Naive thymus-derived CD4-positive, alpha-beta T cell (primary cell): ENCODE results near the gene INPP5A. TPM values are rescaled to one million over a fixed set of nuclear protein-coding genes. Genes with fewer than 3 reads are reported as not detected.

ENCODE experiments used
- ATAC-seq: fragments of 150-1000 bp; cut with Tn5 transposase; 2 replicates; pipeline ENCODE4 v1.10.0; 2021; ENCODE audit warnings: mild to moderate bottlenecking, moderate library complexity
- CTCF ChIA-PET: fragments of 350-600 bp; sonication (Branson Sonifier 250); formaldehyde crosslinking; loops from one replicate; lab custom pipeline; 2021; ENCODE audit warnings: antibody characterized with exemption; lab: Charles Lee
- POLR2A ChIA-PET: fragments of 350-600 bp; sonication (Branson Sonifier 250); formaldehyde crosslinking; loops from one replicate; lab custom pipeline; 2021; ENCODE audit warnings: antibody characterized with exemption, inconsistent platforms; lab: Charles Lee
- DNase-seq, 9 donors: peaks; one replicate each; pipeline versions ENCODE4 v3.0.0 to v3.0.0-alpha.2; 2020 to 2022; ENCODE audit warnings: mixed read lengths in 1 of 9
- H3K27ac ChIP-seq: one replicate; pipeline ENCODE4 v1.7.0; 2013; ENCODE audit warnings: mild to moderate bottlenecking, low read depth, low read length, moderate library complexity
- H3K27me3 ChIP-seq, 2 donors: one replicate each; pipeline ENCODE4 v1.7.0; 2013; ENCODE audit warnings: low read length in 2 of 2, mild to moderate bottlenecking in 2 of 2, moderate library complexity in 2 of 2; ENCODE audit not compliant: control insufficient read depth in 2 of 2, insufficient read depth in 2 of 2
- H3K36me3 ChIP-seq, 3 experiments: 1 replicate in 2 of 3; 2 replicates in 1 of 3; pipeline ENCODE4 v1.7.0; 2013; ENCODE audit warnings: low read length in 3 of 3, mild to moderate bottlenecking in 3 of 3, moderate library complexity in 1 of 3; ENCODE audit not compliant: insufficient read depth in 3 of 3, control insufficient read depth in 2 of 3
- H3K4me1 ChIP-seq, 2 donors: one replicate each; pipeline ENCODE4 v1.7.0; 2013; ENCODE audit warnings: low read length in 2 of 2, mild to moderate bottlenecking in 2 of 2, moderate library complexity in 1 of 2; ENCODE audit not compliant: control insufficient read depth in 2 of 2, insufficient read depth in 2 of 2
- H3K4me3 ChIP-seq: 2 replicates; pipeline ENCODE4 v1.7.0; 2013; ENCODE audit warnings: mild to moderate bottlenecking, low read length
- H3K9me3 ChIP-seq, 3 experiments: 1 replicate in 2 of 3; 2 replicates in 1 of 3; pipeline ENCODE4 v1.7.0; 2013; ENCODE audit warnings: low read length in 3 of 3; ENCODE audit not compliant: control insufficient read depth in 2 of 3
- H3K27ac Mint-ChIP-seq, 9 donors: one replicate each; pipeline ENCODE4 v1.8.0; 2020 to 2022; ENCODE audit warnings: mixed read lengths in 9 of 9, mild to moderate bottlenecking in 8 of 9, moderate library complexity in 5 of 9, inconsistent platforms in 2 of 9
- H3K27me3 Mint-ChIP-seq, 5 donors: one replicate each; pipeline ENCODE4 v1.8.0; 2021 to 2022; ENCODE audit warnings: mixed read lengths in 5 of 5, mild to moderate bottlenecking in 1 of 5
- H3K36me3 Mint-ChIP-seq, 5 donors: one replicate each; pipeline ENCODE4 v1.8.0; 2020 to 2022; ENCODE audit warnings: mixed read lengths in 5 of 5, mild to moderate bottlenecking in 3 of 5, inconsistent platforms in 1 of 5
- H3K4me1 Mint-ChIP-seq, 7 donors: one replicate each; pipeline ENCODE4 v1.8.0; 2020 to 2022; ENCODE audit warnings: mixed read lengths in 7 of 7, mild to moderate bottlenecking in 3 of 7, inconsistent platforms in 1 of 7
- H3K4me3 Mint-ChIP-seq, 10 donors: one replicate each; pipeline ENCODE4 v1.8.0; 2020 to 2022; ENCODE audit warnings: mild to moderate bottlenecking in 10 of 10, mixed read lengths in 10 of 10, moderate library complexity in 6 of 10, inconsistent platforms in 2 of 10
- H3K9me3 Mint-ChIP-seq, 11 donors: one replicate each; pipeline ENCODE4 v1.8.0; 2020 to 2022; ENCODE audit warnings: mixed read lengths in 11 of 11, mild to moderate bottlenecking in 4 of 11, inconsistent platforms in 1 of 11, moderate library complexity in 1 of 11
- intact Hi-C, 2 donors: fragments of 100-400 bp; cut with micrococcal nuclease; formaldehyde crosslinking; loops; one replicate each; pipeline ENCODE4 v1.15.1; 2023
- polyA plus RNA-seq, 2 donors: library from polyadenylated mRNA; unstranded; fragments of 300-500 nt; fragmentation: Illumina TruSeq; gene quantifications; one replicate each; pipeline ENCODE4 v1.2.3, GENCODE V29; 2021
- total RNA-seq, 6 experiments: library from RNA in 5 of 6; stranded (reverse) in 5 of 6; gene quantifications; 1 replicate in 5 of 6; 2 replicates in 1 of 6; pipeline ENCODE4 v1.2.3 and lab custom pipeline; 2021 to 2026

The INPP5A gene
- total and polyA plus RNA-seq, 7 experiments from 2014 or later, result 0.97 to 30.7 (median 25.0) TPM

DNA sequence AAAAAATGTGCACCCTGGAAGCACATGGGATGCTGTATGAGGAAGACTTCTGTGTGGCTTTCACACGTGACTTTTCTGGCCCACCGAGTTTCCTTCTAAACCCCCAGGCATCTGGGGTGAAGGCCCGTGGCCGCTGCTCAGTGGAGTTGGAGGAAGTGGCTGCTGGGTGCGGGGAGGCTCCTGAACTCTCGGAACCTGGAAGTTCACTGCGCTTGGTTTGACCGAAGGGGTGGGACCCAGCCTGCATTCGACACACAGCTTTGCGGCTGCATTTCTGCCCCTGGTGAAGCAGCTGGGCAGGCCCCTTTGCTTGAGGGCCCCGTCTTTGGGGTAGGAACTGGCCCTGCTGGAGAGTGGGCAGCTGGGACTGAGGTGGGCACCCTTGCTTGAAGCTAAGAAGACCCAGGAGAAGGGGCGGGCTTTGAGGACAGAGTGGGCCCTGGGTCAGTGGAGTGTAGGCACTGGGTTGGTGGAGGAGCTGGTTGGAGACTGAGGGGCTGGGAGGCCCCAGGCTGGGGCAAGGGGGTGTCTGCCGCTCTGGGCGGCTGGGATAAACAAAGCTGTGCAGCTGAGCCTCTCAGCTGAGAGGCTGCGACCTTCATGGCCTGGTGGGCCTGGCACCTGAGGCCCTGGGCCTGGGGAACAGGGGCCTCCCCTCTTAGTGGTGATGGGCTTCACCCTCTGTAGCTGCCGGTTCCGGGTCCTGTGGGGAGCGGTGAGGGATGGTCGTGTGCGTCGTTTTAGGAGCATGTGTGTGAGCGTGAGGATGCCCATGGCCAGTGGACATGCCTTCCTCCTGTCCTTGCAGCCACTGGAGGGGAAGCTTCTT, 78.0 kb downstream of the INPP5A start:
- POLR2A ChIA-PET, result no interaction called here
- Histone ChIP-seq H3K27me3 (no peaks in the 10 kb centered on the region), H3K4me3 (no peak overlapping the region), H3K36me3 (peaks cover 0 to 14% (median 0%) of the 10 kb centered on the region in 3 experiments), H3K4me1 (peaks cover 12 to 27% of the 10 kb centered on the region in 2 donors), H3K9me3 (peaks cover 0 to 22% (median 4%) of the 10 kb centered on the region in 3 experiments), H3K27ac (no peak overlapping the region)
- DNase-seq (no peak), ATAC-seq (no peak)
- peaks cover 0 to 35% (median 12%) of the 10 kb centered on the region in 11 donors for H3K9me3 Mint-ChIP-seq
- peaks cover 25 to 45% (median 34%) of the 10 kb centered on the region in 7 donors for H3K4me1 Mint-ChIP-seq
- peaks cover 17 to 50% (median 36%) of the 10 kb centered on the region in 5 donors for H3K36me3 Mint-ChIP-seq
- intact Hi-C loops, result loop anchor here in 1 of 2 donors (1.0 kb wide), 3 partner anchors 27 to 75 kb away; no protein-coding TSS in a partner anchor
- CTCF ChIA-PET, result no interaction called here
- peaks cover 0 to 6% (median 0%) of the 10 kb centered on the region in 5 donors for H3K27me3 Mint-ChIP-seq
- H3K27ac Mint-ChIP-seq, result peak overlapping the region in 8 of 9 donors; percentile 40 to 95 (median 89)
- peak overlapping the region in 5 of 10 donors; percentile 21 to 71 (median 44) for H3K4me3 Mint-ChIP-seq

DNA sequence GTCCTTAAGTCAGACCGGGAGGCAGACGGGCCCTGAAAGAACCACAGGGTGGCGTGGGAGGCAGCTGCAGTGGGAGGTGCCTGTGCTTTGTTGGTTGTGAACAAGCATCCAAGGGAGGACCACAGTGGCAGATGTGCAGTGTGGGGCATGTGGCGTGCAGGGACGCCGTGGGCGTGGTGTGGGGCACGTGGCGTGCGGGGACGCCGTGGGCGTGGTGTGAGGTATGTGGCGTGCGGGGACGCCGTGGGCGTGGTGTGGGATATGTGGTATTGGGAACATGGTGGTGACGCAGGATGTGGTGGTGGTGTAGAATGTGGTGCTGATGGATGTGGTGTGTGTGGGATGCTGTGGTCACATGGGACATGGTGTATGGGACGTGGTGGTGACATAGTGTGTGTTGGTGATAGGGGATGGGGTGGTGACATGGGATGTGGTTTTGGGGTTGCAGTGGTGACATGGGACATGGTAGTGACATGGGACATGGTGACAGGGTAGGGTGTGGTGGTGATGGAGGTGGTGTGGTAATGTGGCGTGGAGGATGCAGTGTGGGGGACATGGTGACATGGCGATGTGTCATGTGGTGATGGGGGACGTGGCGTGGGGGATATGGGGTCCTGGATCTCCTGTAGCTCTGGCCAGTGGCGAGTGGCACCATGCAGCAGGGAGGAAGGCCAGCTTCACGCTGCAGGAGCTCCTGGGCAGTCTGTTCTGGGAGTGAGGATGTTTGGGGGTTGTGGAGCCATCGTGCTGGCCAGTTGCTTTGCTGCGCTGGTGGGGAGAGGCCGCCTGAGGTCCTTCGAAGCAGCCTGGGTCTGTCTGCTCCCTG, 78.8 kb downstream of the INPP5A start:
- no peak overlapping the region for H3K4me3 ChIP-seq
- no peaks in the 10 kb centered on the region for H3K27me3 ChIP-seq
- Mint-ChIP-seq H3K4me1 (peaks cover 22 to 38% (median 28%) of the 10 kb centered on the region in 7 donors), H3K27ac (peak overlapping the region; percentile 40 to 95 (median 88)), H3K36me3 (peaks cover 21 to 56% (median 40%) of the 10 kb centered on the region in 5 donors), H3K4me3 (peak overlapping the region; percentile 1 to 83 (median 56)), H3K9me3 (peaks cover 4 to 44% (median 17%) of the 10 kb centered on the region in 11 donors), H3K27me3 (peaks cover 0 to 11% (median 0%) of the 10 kb centered on the region in 5 donors)
- no peak overlapping the region for H3K27ac ChIP-seq
- peaks cover 0 to 22% (median 4%) of the 10 kb centered on the region in 3 experiments for H3K9me3 ChIP-seq
- ChIA-PET POLR2A (no interaction called here), CTCF (no interaction called here)
- H3K36me3 ChIP-seq, result peaks cover 0 to 14% (median 0%) of the 10 kb centered on the region in 3 experiments
- DNase-seq (peak in 8 of 9 donors; percentile 64 to 78 (median 70)), ATAC-seq (peak; percentile 85)
- intact Hi-C loops, result loop anchor here in 1 of 2 donors (1.0 kb wide), 3 partner anchors 28 to 76 kb away; no protein-coding TSS in a partner anchor
- peaks cover 12 to 18% of the 10 kb centered on the region in 2 donors for H3K4me1 ChIP-seq

DNA sequence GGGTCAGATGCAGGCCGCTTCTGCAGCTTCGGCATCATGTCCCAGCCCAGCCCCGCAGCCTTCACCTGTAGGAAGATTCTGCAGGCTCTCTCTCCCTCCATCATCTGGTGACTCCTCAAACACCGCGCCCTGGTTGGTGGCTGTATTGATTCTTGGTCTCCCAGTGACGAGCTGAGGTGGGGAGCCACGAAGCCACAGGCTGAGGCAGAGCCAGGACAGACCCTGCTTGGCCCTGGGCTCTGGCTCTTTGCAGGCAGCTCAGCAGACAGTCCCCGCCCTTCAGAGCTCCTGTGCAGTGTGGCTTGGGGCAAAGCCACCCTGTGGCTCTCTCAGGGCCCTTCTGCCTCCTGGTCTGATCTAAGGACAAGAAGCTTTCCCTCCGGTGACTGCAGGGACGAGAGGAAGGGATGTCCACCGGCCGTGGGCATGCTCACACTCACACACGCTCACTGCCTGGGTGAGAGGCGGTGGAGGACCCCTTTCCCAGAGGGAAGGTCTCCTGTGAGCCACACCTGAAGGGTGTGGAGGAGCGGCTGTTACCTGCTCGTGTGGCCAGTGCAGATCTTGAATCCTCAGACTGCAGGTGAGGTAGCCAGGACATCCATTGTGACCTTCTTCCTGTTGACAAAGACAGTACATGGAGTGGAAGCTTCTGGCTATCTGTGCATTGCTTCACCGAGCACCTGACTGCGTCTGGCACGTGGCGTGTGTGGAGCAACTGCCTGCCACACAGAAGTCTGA, 79.6 kb downstream of the INPP5A start:
- H3K4me3 Mint-ChIP-seq, result peak overlapping the region in 1 of 10 donors; percentile 57
- intact Hi-C loops, result loop anchor here in 1 of 2 donors (1.0 kb wide), 3 partner anchors 29 to 77 kb away; no protein-coding TSS in a partner anchor
- H3K27ac ChIP-seq, result no peak overlapping the region
- CTCF ChIA-PET, result no interaction called here
- H3K4me1 Mint-ChIP-seq, result peaks cover 19 to 36% (median 27%) of the 10 kb centered on the region in 7 donors
- H3K9me3 ChIP-seq, result peaks cover 0 to 22% (median 4%) of the 10 kb centered on the region in 3 experiments
- H3K9me3 Mint-ChIP-seq, result peaks cover 10 to 50% (median 19%) of the 10 kb centered on the region in 11 donors
- H3K36me3 ChIP-seq, result peaks cover 0 to 14% (median 0%) of the 10 kb centered on the region in 3 experiments
- H3K27me3 Mint-ChIP-seq, result peaks cover 0 to 13% (median 0%) of the 10 kb centered on the region in 5 donors
- no peak overlapping the region for H3K4me3 ChIP-seq
- ATAC-seq, result no peak
- DNase-seq, result no peak
- H3K27me3 ChIP-seq, result no peaks in the 10 kb centered on the region
- peaks cover 12 to 18% of the 10 kb centered on the region in 2 donors for H3K4me1 ChIP-seq
- H3K27ac Mint-ChIP-seq, result peak overlapping the region in 5 of 9 donors; percentile 81 to 90 (median 88)
- H3K36me3 Mint-ChIP-seq, result peaks cover 23 to 58% (median 45%) of the 10 kb centered on the region in 5 donors
- POLR2A ChIA-PET, result no interaction called here

DNA sequence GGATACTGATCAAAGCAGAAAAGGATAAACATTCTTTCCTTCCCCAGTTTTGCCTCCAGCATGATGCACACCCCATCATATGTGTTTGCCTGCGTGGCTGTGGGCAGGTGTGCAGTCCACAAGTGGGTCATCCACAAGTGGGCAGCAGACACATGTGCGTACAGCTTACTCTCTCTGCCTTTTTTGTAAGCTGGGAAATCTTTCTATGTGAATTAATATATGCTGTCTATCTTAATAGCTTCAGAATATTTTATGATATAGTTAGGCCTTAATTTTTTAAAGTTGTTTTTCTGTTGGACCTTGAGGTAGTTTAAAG, 80.1 kb downstream of the INPP5A start:
- peaks cover 23 to 58% (median 45%) of the 10 kb centered on the region in 5 donors for H3K36me3 Mint-ChIP-seq
- ATAC-seq (no peak), DNase-seq (no peak)
- peaks cover 10 to 50% (median 19%) of the 10 kb centered on the region in 11 donors for H3K9me3 Mint-ChIP-seq
- Histone ChIP-seq H3K4me1 (peaks cover 12 to 18% of the 10 kb centered on the region in 2 donors), H3K4me3 (no peak overlapping the region), H3K36me3 (peaks cover 0 to 14% (median 0%) of the 10 kb centered on the region in 3 experiments), H3K27me3 (no peaks in the 10 kb centered on the region), H3K9me3 (peaks cover 0 to 22% (median 4%) of the 10 kb centered on the region in 3 experiments), H3K27ac (no peak overlapping the region)
- ChIA-PET POLR2A (no interaction called here), CTCF (no interaction called here)
- peak overlapping the region in 3 of 9 donors; percentile 17 to 80 (median 38) for H3K27ac Mint-ChIP-seq
- H3K4me3 Mint-ChIP-seq, result no peak overlapping the region
- H3K27me3 Mint-ChIP-seq, result peaks cover 0 to 13% (median 0%) of the 10 kb centered on the region in 5 donors
- H3K4me1 Mint-ChIP-seq, result peaks cover 17 to 31% (median 25%) of the 10 kb centered on the region in 7 donors
- intact Hi-C loops, result no loop called here

DNA sequence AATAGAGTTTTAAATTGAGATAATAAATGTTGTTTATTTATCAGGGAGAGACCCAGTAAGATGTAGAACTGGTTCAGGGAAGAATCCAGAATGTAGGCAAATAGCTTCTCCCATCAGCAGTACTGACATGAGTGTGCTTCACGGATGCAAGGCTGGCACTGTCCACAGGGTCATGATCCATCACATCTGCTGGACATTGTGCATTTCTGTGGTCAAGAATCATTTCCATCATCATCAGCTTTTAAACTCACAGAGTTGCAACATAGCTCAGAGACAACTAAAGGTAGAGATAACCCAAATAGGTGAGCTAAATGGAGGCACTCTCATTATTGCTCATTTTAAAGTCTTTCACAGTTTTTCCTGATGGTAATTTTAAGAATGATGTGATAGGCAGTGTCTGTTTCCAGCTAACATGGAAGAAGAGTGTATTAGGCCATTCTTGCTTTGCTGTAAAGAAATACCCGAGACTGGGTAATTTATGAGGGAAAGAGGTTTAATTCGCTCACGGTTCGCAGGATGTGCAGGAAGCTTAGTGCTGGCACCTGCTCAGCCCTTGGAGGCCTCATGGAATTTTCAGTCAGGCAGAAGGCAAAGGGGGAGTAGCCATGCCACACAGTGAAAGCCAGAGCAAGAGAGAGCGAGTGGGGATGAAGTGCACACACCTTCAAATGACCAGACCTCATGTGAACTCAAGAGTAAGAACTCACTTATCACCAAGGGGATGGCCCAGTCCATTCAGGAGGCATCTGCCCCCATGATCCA, 80.8 kb downstream of the INPP5A start:
- CTCF ChIA-PET, result no interaction called here
- H3K4me1 ChIP-seq, result peaks cover 12 to 18% of the 10 kb centered on the region in 2 donors
- Mint-ChIP-seq H3K36me3 (peaks cover 23 to 56% (median 45%) of the 10 kb centered on the region in 5 donors), H3K27me3 (peaks cover 0 to 13% (median 0%) of the 10 kb centered on the region in 5 donors), H3K27ac (no peak overlapping the region), H3K9me3 (peaks cover 10 to 50% (median 19%) of the 10 kb centered on the region in 11 donors), H3K4me3 (no peak overlapping the region), H3K4me1 (peaks cover 15 to 29% (median 23%) of the 10 kb centered on the region in 7 donors)
- DNase-seq (no peak), ATAC-seq (no peak)
- intact Hi-C loops, result no loop called here
- POLR2A ChIA-PET, result no interaction called here
- no peaks in the 10 kb centered on the region for H3K27me3 ChIP-seq
- H3K9me3 ChIP-seq, result peaks cover 0 to 22% (median 4%) of the 10 kb centered on the region in 3 experiments
- H3K4me3 ChIP-seq, result no peak overlapping the region
- H3K36me3 ChIP-seq, result peaks cover 0 to 14% (median 0%) of the 10 kb centered on the region in 3 experiments
- no peak overlapping the region for H3K27ac ChIP-seq
